ENCODE results near the gene MSH4.
"Not testable (repeated sequence)": the region's sequence is repeated elsewhere in the genome, so short reads cannot be mapped to it uniquely, and the experiment has no call there.

Gene MSH4

GRCh38 chr1:75901371-75901770, 104.7 kb downstream of the MSH4 start:
- no peak for DNase-seq
- intact Hi-C loops (cut with DNase I): no loop called here

- DNase-seq: peak in 22 of 42 donors; percentile 8 to 63 (median 32)
- intact Hi-C loops (cut with DNase I): no loop called here
Observed at GRCh38 chr1:75908717-75909152, 112.1 kb downstream of the MSH4 start.

GRCh38 chr1:75916834-75917233, 120.2 kb downstream of the MSH4 start:
- intact Hi-C loops (cut with DNase I): no loop called here
- no peak for DNase-seq

GRCh38 chr1:75922698-75923097, 126.0 kb downstream of the MSH4 start:
- intact Hi-C loops (cut with DNase I): no loop called here
- DNase-seq: no peak

- intact Hi-C loops (cut with DNase I): no loop called here
- no peak for DNase-seq
Observed at GRCh38 chr1:75932304-75932703, 135.6 kb downstream of the MSH4 start, which contains the start of gene ASB17. Gene ASB17, minus strand, starts transcription at chr1:75932404. Its CDS starts 113 bp downstream, at chr1:75932291.

GRCh38 chr1:75937034-75937433, 140.4 kb downstream of the MSH4 start:
- intact Hi-C loops (cut with DNase I): no loop called here
- DNase-seq: no peak

GRCh38 chr1:75943037-75943436, 146.4 kb downstream of the MSH4 start:
- intact Hi-C loops (cut with DNase I): not testable (repeated sequence)
- peak in 1 of 42 donors; percentile 27 for DNase-seq

GRCh38 chr1:75950176-75950575, 153.5 kb downstream of the MSH4 start:
- intact Hi-C loops (cut with DNase I): no loop called here
- no peak for DNase-seq

GRCh38 chr1:75952016-75952415, 155.3 kb downstream of the MSH4 start:
- intact Hi-C loops (cut with DNase I): no loop called here
- no peak for DNase-seq

- no peak for DNase-seq
- intact Hi-C loops (cut with DNase I): no loop called here
Observed at GRCh38 chr1:75953461-75953860, 156.8 kb downstream of the MSH4 start.

- DNase-seq: no peak
- intact Hi-C loops (cut with DNase I): no loop called here
Observed at GRCh38 chr1:75954586-75954985, 157.9 kb downstream of the MSH4 start.

Data from head of caudate nucleus (tissue), 42 donors.